ENCODE data around the gene DNAJA3.

DNA sequence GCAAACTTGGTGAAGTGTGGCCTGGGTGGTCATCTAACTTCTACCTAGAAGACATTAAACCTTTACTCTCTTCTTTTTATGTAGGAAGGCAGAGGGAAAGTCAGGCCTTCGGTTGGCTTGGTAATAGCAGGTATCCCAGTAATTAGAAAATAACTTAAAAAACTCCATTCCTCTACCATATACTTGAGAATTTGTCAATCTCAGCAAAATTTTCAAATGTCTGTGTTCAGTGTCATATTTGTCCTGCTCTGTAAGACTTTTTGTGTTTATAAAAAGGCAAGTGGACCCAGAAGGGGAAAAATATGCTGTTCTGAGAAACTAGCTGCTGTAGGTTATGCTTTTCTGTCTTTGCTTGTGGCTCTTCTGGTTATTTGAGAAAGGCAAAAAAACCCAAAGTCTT is 56.3 kb downstream of the DNAJA3 start:
- TF ChIP-seq EZH2 (IDR thresholded peaks at IDR 0.05; ENCODE audit: borderline replicate concordance, low read depth, low read length, poor library complexity, severe bottlenecking), result no peak
- TF ChIP-seq, protein P1, sequence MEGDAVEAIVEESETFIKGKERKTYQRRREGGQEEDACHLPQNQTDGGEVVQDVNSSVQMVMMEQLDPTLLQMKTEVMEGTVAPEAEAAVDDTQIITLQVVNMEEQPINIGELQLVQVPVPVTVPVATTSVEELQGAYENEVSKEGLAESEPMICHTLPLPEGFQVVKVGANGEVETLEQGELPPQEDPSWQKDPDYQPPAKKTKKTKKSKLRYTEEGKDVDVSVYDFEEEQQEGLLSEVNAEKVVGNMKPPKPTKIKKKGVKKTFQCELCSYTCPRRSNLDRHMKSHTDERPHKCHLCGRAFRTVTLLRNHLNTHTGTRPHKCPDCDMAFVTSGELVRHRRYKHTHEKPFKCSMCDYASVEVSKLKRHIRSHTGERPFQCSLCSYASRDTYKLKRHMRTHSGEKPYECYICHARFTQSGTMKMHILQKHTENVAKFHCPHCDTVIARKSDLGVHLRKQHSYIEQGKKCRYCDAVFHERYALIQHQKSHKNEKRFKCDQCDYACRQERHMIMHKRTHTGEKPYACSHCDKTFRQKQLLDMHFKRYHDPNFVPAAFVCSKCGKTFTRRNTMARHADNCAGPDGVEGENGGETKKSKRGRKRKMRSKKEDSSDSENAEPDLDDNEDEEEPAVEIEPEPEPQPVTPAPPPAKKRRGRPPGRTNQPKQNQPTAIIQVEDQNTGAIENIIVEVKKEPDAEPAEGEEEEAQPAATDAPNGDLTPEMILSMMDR (conservative IDR thresholded peaks at IDR 0.05; ENCODE audit: low read depth, low read length), result no peak
